ENCODE data around the gene SLC1A7. TPM values are rescaled to one million over a fixed set of nuclear protein-coding genes. Genes with fewer than 3 reads are reported as not detected.

SLC1A7 gene
- total and polyA plus RNA-seq, 2 donors (not counting 1 experiment from before 2014, with no cell fraction given) = 0.10 TPM; not detected in 1

GRCh38 chr1:53081384-53082066 is 60.9 kb downstream of the SLC1A7 start:
- Histone ChIP-seq H3K4me3 (ENCODE audit: control extremely low read depth in 1 of 5, extremely low read depth in 1 of 5, insufficient read depth in 1 of 5, low read depth in 2 of 5, low read length in 4 of 5) (no peak overlapping the region), H3K36me3 (replicated peaks in 1 of 2; ENCODE audit: control extremely low read depth in 1 of 2, control insufficient read depth in 1 of 2, extremely low read depth in 1 of 2, insufficient read depth in 2 of 2, low read length in 1 of 2) (no peaks in the 10 kb centered on the region), H2AFZ (ENCODE audit: insufficient read depth, low read depth, low read length, poor library complexity, severe bottlenecking) (no peak overlapping the region), H3K79me2 (ENCODE audit: control insufficient read depth, insufficient read depth, low read length) (no peaks in the 10 kb centered on the region), H3K4me2 (replicated peaks; ENCODE audit: low read depth, low read length, poor library complexity, severe bottlenecking) (no peak overlapping the region), H3K27me3 (replicated peaks in 1 of 4; ENCODE audit: control extremely low read depth in 1 of 4, control insufficient read depth in 3 of 4, insufficient read depth in 4 of 4, low read length in 3 of 4) (no peaks in the 10 kb centered on the region), H3K27ac (ENCODE audit: low read length in 2 of 2) (no peak overlapping the region), H4K20me1 (ENCODE audit: control insufficient read depth, insufficient read depth, low read length, poor library complexity, severe bottlenecking) (no peaks in the 10 kb centered on the region), H3K9ac (ENCODE audit: low read length) (no peak overlapping the region), H3K4me1 (ENCODE audit: control insufficient read depth in 2 of 2, insufficient read depth in 2 of 2, low read length in 2 of 2) (no peaks in the 10 kb centered on the region), H3K9me3 (ENCODE audit: control extremely low read depth in 1 of 3, control insufficient read depth in 2 of 3, insufficient read depth in 1 of 3, low read length in 2 of 3) (no peaks in the 10 kb centered on the region)
- Mint-ChIP-seq H3K4me1 (no peaks in the 10 kb centered on the region), H3K27ac (no peak overlapping the region), H3K4me3 (no peak overlapping the region), H3K9me3 (ENCODE audit: insufficient read depth) (no peaks in the 10 kb centered on the region), H3K27me3 (no peaks in the 10 kb centered on the region)
- CTCF ChIA-PET = no interaction called here
- POLR2A ChIA-PET = no interaction called here
- TF ChIP-seq EZH2 (IDR thresholded peaks at IDR 0.05; ENCODE audit: borderline replicate concordance, insufficient read depth, low read depth, low read length, poor library complexity, severe bottlenecking) = no peak
- TF ChIP-seq, protein P1, sequence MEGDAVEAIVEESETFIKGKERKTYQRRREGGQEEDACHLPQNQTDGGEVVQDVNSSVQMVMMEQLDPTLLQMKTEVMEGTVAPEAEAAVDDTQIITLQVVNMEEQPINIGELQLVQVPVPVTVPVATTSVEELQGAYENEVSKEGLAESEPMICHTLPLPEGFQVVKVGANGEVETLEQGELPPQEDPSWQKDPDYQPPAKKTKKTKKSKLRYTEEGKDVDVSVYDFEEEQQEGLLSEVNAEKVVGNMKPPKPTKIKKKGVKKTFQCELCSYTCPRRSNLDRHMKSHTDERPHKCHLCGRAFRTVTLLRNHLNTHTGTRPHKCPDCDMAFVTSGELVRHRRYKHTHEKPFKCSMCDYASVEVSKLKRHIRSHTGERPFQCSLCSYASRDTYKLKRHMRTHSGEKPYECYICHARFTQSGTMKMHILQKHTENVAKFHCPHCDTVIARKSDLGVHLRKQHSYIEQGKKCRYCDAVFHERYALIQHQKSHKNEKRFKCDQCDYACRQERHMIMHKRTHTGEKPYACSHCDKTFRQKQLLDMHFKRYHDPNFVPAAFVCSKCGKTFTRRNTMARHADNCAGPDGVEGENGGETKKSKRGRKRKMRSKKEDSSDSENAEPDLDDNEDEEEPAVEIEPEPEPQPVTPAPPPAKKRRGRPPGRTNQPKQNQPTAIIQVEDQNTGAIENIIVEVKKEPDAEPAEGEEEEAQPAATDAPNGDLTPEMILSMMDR (IDR thresholded peaks at IDR 0.05) = no peak
- ATAC-seq (ENCODE audit: low read depth) (no peak), DNase-seq (no peak)
- intact Hi-C loops (cut with micrococcal nuclease) = no loop called here
- 95% methylated on average over 11 of the region's 14 CpGs for WGBS (ENCODE audit: insufficient coverage)

DNA sequence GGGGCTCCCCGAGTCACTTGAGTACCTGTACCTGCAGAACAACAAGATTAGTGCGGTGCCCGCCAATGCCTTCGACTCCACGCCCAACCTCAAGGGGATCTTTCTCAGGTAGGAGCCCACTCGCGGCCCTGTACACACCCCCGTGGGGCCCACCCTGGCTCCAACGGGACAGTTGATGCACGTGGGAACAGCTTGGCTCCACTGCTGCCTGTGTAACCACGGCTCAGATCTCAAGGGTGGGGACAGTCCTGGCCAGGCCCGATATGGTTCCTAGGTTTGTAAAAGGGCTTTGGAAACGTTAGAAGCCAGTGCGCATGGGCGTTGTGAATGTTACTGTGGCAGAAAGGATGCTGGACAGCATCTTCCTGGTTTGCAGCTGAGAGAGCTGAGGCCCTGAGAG is 61.7 kb downstream of the SLC1A7 start:
- no peak overlapping the region for H3K27ac ChIP-seq (ENCODE audit: low read length in 2 of 2)
- no peak overlapping the region for H2AFZ ChIP-seq (ENCODE audit: insufficient read depth, low read depth, low read length, poor library complexity, severe bottlenecking)
- H3K4me2 ChIP-seq (replicated peaks; ENCODE audit: low read depth, low read length, poor library complexity, severe bottlenecking) = no peak overlapping the region
- intact Hi-C loops (cut with micrococcal nuclease) = no loop called here
- no peaks in the 10 kb centered on the region for H3K4me1 Mint-ChIP-seq
- H3K79me2 ChIP-seq (ENCODE audit: control insufficient read depth, insufficient read depth, low read length) = no peaks in the 10 kb centered on the region
- ATAC-seq (ENCODE audit: low read depth) (no peak), DNase-seq (no peak)
- H3K9me3 ChIP-seq (ENCODE audit: control extremely low read depth in 1 of 3, control insufficient read depth in 2 of 3, insufficient read depth in 1 of 3, low read length in 2 of 3) = no peaks in the 10 kb centered on the region
- H3K27me3 ChIP-seq (replicated peaks in 1 of 4; ENCODE audit: control extremely low read depth in 1 of 4, control insufficient read depth in 3 of 4, insufficient read depth in 4 of 4, low read length in 3 of 4) = no peaks in the 10 kb centered on the region
- H3K4me1 ChIP-seq (ENCODE audit: control insufficient read depth in 2 of 2, insufficient read depth in 2 of 2, low read length in 2 of 2) = no peaks in the 10 kb centered on the region
- ChIA-PET CTCF (no interaction called here), POLR2A (no interaction called here)
- no peaks in the 10 kb centered on the region for H4K20me1 ChIP-seq (ENCODE audit: control insufficient read depth, insufficient read depth, low read length, poor library complexity, severe bottlenecking)
- no peak overlapping the region for H3K4me3 Mint-ChIP-seq
- WGBS (ENCODE audit: insufficient coverage) = 86% methylated on average over 15 of the region's 15 CpGs
- H3K36me3 ChIP-seq (replicated peaks in 1 of 2; ENCODE audit: control extremely low read depth in 1 of 2, control insufficient read depth in 1 of 2, extremely low read depth in 1 of 2, insufficient read depth in 2 of 2, low read length in 1 of 2) = no peaks in the 10 kb centered on the region
- TF ChIP-seq, protein P1 (IDR thresholded peaks at IDR 0.05) = no peak
- TF ChIP-seq EZH2 (IDR thresholded peaks at IDR 0.05; ENCODE audit: borderline replicate concordance, insufficient read depth, low read depth, low read length, poor library complexity, severe bottlenecking) = no peak
- H3K27ac Mint-ChIP-seq = no peak overlapping the region
- H3K4me3 ChIP-seq (ENCODE audit: control extremely low read depth in 1 of 5, extremely low read depth in 1 of 5, insufficient read depth in 1 of 5, low read depth in 2 of 5, low read length in 4 of 5) = no peak overlapping the region
- H3K9ac ChIP-seq (ENCODE audit: low read length) = no peak overlapping the region
- H3K9me3 Mint-ChIP-seq (ENCODE audit: insufficient read depth) = no peaks in the 10 kb centered on the region
- H3K27me3 Mint-ChIP-seq = no peaks in the 10 kb centered on the region
